Measurements from ENCODE around the gene CPSF6.
A peak's percentile ranks its signal among the peaks of the same experiment; 100 is the strongest.

The CPSF6 gene

GRCh38 chr12:69290545-69291277, 51.3 kb downstream of the CPSF6 start:
- ChIA-PET CTCF (interaction anchor here (0.6 to 1.1 kb wide), 5 partner anchors 8 to 1437 kb away, joined by 3 to 5 read pairs (median 3); no protein-coding TSS in a partner anchor), POLR2A (no interaction called here)
- no peak for TF ChIP-seq ARNT (IDR thresholded peaks at IDR 0.05)
- TF ChIP-seq CTBP1 (IDR thresholded peaks at IDR 0.05; ENCODE audit: borderline replicate concordance): no peak
- no peak for TF ChIP-seq LEF1 (IDR thresholded peaks at IDR 0.05; ENCODE audit: borderline replicate concordance)
- peak; percentile 79 for DNase-seq (ENCODE audit: extremely low spot score)

DNA sequence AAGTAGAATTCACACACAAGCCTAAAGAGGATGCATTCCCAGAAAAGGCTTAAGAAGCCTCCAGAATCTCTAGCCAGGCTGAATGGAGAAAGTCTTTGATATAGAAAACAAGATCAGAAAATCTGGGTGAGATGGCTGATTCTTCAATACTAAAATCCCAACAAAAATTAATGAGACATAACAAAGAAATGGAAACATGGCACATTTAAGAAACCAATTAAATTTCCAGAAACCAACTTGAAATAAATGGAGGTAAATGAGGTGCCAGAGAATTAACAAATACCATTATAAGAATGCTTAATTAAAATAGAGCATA, 51.9 kb downstream of the CPSF6 start:
- TF ChIP-seq L3MBTL2 (conservative IDR thresholded peaks at IDR 0.05) (no peak), FOXM1 (IDR thresholded peaks at IDR 0.05; ENCODE audit: borderline replicate concordance) (no peak), TARDBP (IDR thresholded peaks at IDR 0.05) (no peak), SP1 (IDR thresholded peaks at IDR 0.05) (no peak), HDGF (IDR thresholded peaks at IDR 0.05; ENCODE audit: borderline replicate concordance) (no peak), ARNT (IDR thresholded peaks at IDR 0.05) (no peak), BHLHE40 (IDR thresholded peaks at IDR 0.05; ENCODE audit: borderline replicate concordance) (no peak), PKNOX1 (IDR thresholded peaks at IDR 0.05) (no peak), CTBP1 (IDR thresholded peaks at IDR 0.05; ENCODE audit: borderline replicate concordance) (no peak), SUZ12 (IDR thresholded peaks at IDR 0.05) (no peak), FOXA1 (IDR thresholded peaks at IDR 0.05) (no peak), FOXK2 (IDR thresholded peaks at IDR 0.05) (no peak), ZNF384 (IDR thresholded peaks at IDR 0.05) (no peak), NFRKB (IDR thresholded peaks at IDR 0.05) (no peak), LEF1 (IDR thresholded peaks at IDR 0.05; ENCODE audit: borderline replicate concordance) (no peak), ELF4 (IDR thresholded peaks at IDR 0.05) (no peak)
- CTCF ChIA-PET: interaction anchor here (0.7 to 1.1 kb wide), 4 partner anchors 8 to 349 kb away, joined by 3 to 5 read pairs (median 4); no protein-coding TSS in a partner anchor
- no peak for DNase-seq (ENCODE audit: extremely low spot score)
- POLR2A ChIA-PET: no interaction called here

DNA sequence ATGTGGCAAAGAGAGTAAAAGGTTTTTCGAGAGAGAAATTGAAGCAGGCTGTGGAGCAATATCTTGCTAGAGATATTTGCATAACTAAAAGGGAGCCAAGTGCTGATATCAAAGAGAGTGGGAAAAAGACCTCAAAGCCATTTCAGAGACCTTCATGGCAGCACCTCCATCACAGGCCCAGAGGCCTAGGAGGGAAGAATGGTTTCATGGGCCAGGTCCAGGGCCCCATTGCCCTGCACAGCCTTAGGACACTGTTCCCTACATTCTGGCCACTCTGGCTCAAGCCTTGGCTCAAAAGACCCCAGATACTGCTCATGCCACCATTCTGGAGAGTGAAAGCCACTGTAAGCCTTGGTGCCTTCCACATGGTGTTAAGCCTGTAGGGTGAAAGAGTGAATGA, 58.8 kb downstream of the CPSF6 start:
- ChIA-PET POLR2A (no interaction called here), CTCF (no interaction called here)
- no peak for DNase-seq (ENCODE audit: extremely low spot score)
- TF ChIP-seq BHLHE40 (IDR thresholded peaks at IDR 0.05; ENCODE audit: borderline replicate concordance): no peak
- TF ChIP-seq PKNOX1 (IDR thresholded peaks at IDR 0.05): no peak
- TF ChIP-seq SP1 (IDR thresholded peaks at IDR 0.05): no peak
- no peak for TF ChIP-seq FOXM1 (IDR thresholded peaks at IDR 0.05; ENCODE audit: borderline replicate concordance)
- TF ChIP-seq LEF1 (IDR thresholded peaks at IDR 0.05; ENCODE audit: borderline replicate concordance): no peak
- no peak for TF ChIP-seq ARNT (IDR thresholded peaks at IDR 0.05)
- TF ChIP-seq ZNF384 (IDR thresholded peaks at IDR 0.05): no peak

- no peak for DNase-seq (ENCODE audit: extremely low spot score)
- ChIA-PET POLR2A (no interaction called here), CTCF (interaction anchor here (0.6 kb wide), 1 partner anchor 8 kb away, joined by 3 read pairs; no protein-coding TSS in a partner anchor)
- TF ChIP-seq PKNOX1 (IDR thresholded peaks at IDR 0.05) (no peak), BHLHE40 (IDR thresholded peaks at IDR 0.05; ENCODE audit: borderline replicate concordance) (no peak), TARDBP (IDR thresholded peaks at IDR 0.05) (no peak), LEF1 (IDR thresholded peaks at IDR 0.05; ENCODE audit: borderline replicate concordance) (no peak), FOXA1 (IDR thresholded peaks at IDR 0.05) (no peak), ELF4 (IDR thresholded peaks at IDR 0.05) (no peak), SUZ12 (IDR thresholded peaks at IDR 0.05) (no peak), CTBP1 (IDR thresholded peaks at IDR 0.05; ENCODE audit: borderline replicate concordance) (no peak), SP1 (IDR thresholded peaks at IDR 0.05) (no peak), FOXM1 (IDR thresholded peaks at IDR 0.05; ENCODE audit: borderline replicate concordance) (no peak), FOXK2 (IDR thresholded peaks at IDR 0.05) (no peak), ZNF384 (IDR thresholded peaks at IDR 0.05) (no peak), L3MBTL2 (conservative IDR thresholded peaks at IDR 0.05) (no peak), NFRKB (IDR thresholded peaks at IDR 0.05) (no peak), ARNT (IDR thresholded peaks at IDR 0.05) (no peak), HDGF (IDR thresholded peaks at IDR 0.05; ENCODE audit: borderline replicate concordance) (no peak)
Observed at GRCh38 chr12:69298947-69299346, 59.6 kb downstream of the CPSF6 start.

DNA sequence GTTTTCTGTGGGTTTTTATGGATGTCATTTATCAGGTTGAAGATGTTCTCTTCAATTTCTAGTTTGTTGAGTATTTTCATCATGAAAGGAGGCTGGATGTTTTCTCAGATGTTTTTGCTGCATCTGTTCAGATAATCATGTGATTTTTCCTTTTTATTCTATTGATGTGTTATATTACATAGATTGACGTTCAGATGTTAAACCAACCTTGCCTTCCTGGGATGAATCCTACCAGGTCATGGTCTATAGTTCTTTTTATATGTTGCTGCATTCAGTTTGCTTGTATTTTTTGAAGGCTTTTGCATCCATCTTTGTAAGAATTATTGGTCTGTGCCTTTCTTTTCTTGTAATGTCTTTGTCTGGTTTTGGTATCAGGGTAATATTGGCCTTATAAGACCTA, 64.9 kb downstream of the CPSF6 start:
- CTCF ChIA-PET: no interaction called here
- TF ChIP-seq LEF1 (IDR thresholded peaks at IDR 0.05; ENCODE audit: borderline replicate concordance) (no peak), BHLHE40 (IDR thresholded peaks at IDR 0.05; ENCODE audit: borderline replicate concordance) (no peak), PKNOX1 (IDR thresholded peaks at IDR 0.05) (no peak), SP1 (IDR thresholded peaks at IDR 0.05) (no peak), FOXM1 (IDR thresholded peaks at IDR 0.05; ENCODE audit: borderline replicate concordance) (no peak), ELF4 (IDR thresholded peaks at IDR 0.05) (no peak), NFRKB (IDR thresholded peaks at IDR 0.05) (no peak)
- POLR2A ChIA-PET: no interaction called here
- DNase-seq (ENCODE audit: extremely low spot score): no peak

DNA sequence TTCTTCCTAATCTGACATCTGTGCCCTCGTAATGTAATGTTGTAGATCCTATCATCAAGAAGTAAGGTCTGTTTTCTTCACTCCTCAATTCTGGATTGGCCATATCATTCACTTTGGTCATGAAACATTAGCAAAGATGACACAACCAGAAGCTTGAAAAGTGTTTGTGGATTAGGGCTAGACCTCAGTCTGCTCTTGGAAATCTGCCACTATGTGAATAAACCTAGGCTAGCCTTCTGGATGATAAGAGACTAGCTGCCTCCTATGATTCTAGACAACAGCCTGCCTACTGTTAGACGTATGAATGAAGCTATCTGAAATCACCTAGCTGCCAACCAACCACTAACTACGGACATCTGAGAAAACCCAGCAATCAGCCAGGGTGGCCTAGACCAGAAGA, 70.1 kb downstream of the CPSF6 start:
- ChIA-PET CTCF (no interaction called here), POLR2A (no interaction called here)
- no peak for DNase-seq (ENCODE audit: extremely low spot score)
- TF ChIP-seq L3MBTL2 (conservative IDR thresholded peaks at IDR 0.05) (no peak), NFRKB (IDR thresholded peaks at IDR 0.05) (no peak), SUZ12 (IDR thresholded peaks at IDR 0.05) (no peak), FOXK2 (IDR thresholded peaks at IDR 0.05) (no peak), LEF1 (IDR thresholded peaks at IDR 0.05; ENCODE audit: borderline replicate concordance) (no peak), FOXM1 (IDR thresholded peaks at IDR 0.05; ENCODE audit: borderline replicate concordance) (no peak), BHLHE40 (IDR thresholded peaks at IDR 0.05; ENCODE audit: borderline replicate concordance) (no peak), SP1 (IDR thresholded peaks at IDR 0.05) (no peak), HDGF (IDR thresholded peaks at IDR 0.05; ENCODE audit: borderline replicate concordance) (no peak), FOXA1 (IDR thresholded peaks at IDR 0.05) (no peak)
